Measurements from ENCODE around the gene CDH4. TPM values are rescaled to one million over a fixed set of nuclear protein-coding genes. Genes with fewer than 3 reads are reported as not detected.

Gene CDH4
- total and polyA plus RNA-seq, 2 of the 13 experiments (the other 11 are each of a cell fraction or from before 2014, with no cell fraction given), result not detected

GRCh38 chr20:61951695-61952533, 699.9 kb downstream of the CDH4 start (continued):
- TF ChIP-seq THAP9 (CRISPR knock-in tag; IDR thresholded peaks at IDR 0.05; ENCODE audit: borderline replicate concordance), result peak; percentile 76; the same call in 1 of the 2 replicates
- peak; percentile 97 for TF ChIP-seq ZIK1 (CRISPR knock-in tag; IDR thresholded peaks at IDR 0.05; ENCODE audit: borderline replicate concordance, low read depth)
- TF ChIP-seq ZBTB49 (CRISPR knock-in tag; IDR thresholded peaks at IDR 0.05; ENCODE audit: borderline replicate concordance), result peak; percentile 98
- peak; percentile 99 for TF ChIP-seq ATF6 (CRISPR knock-in tag; conservative IDR thresholded peaks at IDR 0.05)
- TF ChIP-seq ZNF143 (CRISPR knock-in tag; IDR thresholded peaks at IDR 0.05), result peak; percentile 46; the same call in 1 of the 2 replicates
- TF ChIP-seq SKI (IDR thresholded peaks at IDR 0.05; ENCODE audit: partially characterized antibody), result no peak
- TF ChIP-seq ZNF30 (CRISPR knock-in tag; IDR thresholded peaks at IDR 0.05), result peak; percentile 89; the same call in 1 of the 2 replicates
- TF ChIP-seq ZNF326 (CRISPR knock-in tag; IDR thresholded peaks at IDR 0.05; ENCODE audit: borderline replicate concordance), result no peak
- peak; percentile 68; the same call in 1 of the 2 replicates for TF ChIP-seq ZNF841 (CRISPR knock-in tag; IDR thresholded peaks at IDR 0.05; ENCODE audit: borderline replicate concordance)
- TF ChIP-seq ETS1 (CRISPR knock-in tag; IDR thresholded peaks at IDR 0.05), result peak; percentile 97
- no peak for TF ChIP-seq CBX5 (CRISPR knock-in tag; IDR thresholded peaks at IDR 0.05; ENCODE audit: borderline replicate concordance)
- TF ChIP-seq HOXD1 (CRISPR knock-in tag; IDR thresholded peaks at IDR 0.05), result peak; percentile 94
- TF ChIP-seq MYPOP (CRISPR knock-in tag; IDR thresholded peaks at IDR 0.05), result peak; percentile 80; the same call in 1 of the 2 replicates
- TF ChIP-seq SPEN (CRISPR knock-in tag; IDR thresholded peaks at IDR 0.05; ENCODE audit: low read depth), result peak; percentile 84; the same call in 1 of the 2 replicates
- peak; percentile 86 for TF ChIP-seq NR0B2 (CRISPR knock-in tag; IDR thresholded peaks at IDR 0.05)
- TF ChIP-seq NR2F6 (IDR thresholded peaks at IDR 0.05), result no peak
- peak; percentile 74 for TF ChIP-seq NR2F6 (CRISPR knock-in tag; IDR thresholded peaks at IDR 0.05)

Measured in HepG2 (cell line).